NOMO-1 (cell line): ENCODE data around the gene PPP1R26.
A peak's percentile ranks its signal among the peaks of the same experiment; 100 is the strongest.
"Not testable (repeated sequence)": the region's sequence is repeated elsewhere in the genome, so short reads cannot be mapped to it uniquely, and the experiment has no call there.

Experiments used
- DNase-seq, 2 experiments: peaks; one replicate each; lab custom pipeline; 2025; ENCODE audit not compliant: unreplicated experiment in 2 of 2; lab: John Stamatoyannopoulos, UW

PPP1R26 gene

DNA sequence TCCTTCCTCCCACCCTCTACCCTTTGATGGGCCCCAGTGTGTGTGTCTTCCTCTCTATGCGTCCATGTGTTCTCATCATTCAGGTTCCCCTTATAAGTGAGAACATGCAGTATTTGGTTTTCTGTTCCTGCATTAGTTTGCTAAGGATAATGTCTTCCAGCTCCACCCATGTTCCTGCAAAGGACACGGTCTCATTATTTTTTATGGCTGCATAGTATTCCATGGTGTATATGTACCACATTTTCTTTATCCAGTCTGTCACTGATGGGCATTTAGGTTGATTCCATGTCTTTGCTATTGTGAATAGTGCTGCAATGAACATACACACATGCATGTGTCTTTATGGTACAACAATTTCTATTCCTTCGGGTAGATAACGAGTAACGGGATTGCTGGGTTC lies 21.1 kb upstream of the PPP1R26 start:
- not testable (repeated sequence) for DNase-seq

DNA sequence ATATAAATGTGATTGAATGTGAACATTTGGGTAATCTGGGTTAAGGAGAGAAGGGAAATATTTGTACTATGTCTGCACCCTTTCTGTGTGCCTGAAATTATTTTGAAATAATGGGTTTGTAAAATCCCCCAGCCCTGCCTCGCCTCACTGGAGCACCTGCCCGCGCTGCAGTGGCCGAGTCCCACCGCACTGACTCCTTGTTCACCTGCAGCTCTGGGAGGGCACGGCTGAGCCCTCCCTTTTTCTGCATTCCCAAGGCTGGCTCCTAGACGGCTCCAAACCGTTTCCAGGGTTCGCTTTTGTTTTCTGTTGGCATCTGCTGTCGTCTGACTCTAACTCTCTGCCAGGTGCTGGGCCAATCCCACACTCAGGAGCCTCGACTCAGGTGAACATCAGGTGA lies 17.6 kb upstream of the PPP1R26 start:
- DNase-seq, result no peak

DNA sequence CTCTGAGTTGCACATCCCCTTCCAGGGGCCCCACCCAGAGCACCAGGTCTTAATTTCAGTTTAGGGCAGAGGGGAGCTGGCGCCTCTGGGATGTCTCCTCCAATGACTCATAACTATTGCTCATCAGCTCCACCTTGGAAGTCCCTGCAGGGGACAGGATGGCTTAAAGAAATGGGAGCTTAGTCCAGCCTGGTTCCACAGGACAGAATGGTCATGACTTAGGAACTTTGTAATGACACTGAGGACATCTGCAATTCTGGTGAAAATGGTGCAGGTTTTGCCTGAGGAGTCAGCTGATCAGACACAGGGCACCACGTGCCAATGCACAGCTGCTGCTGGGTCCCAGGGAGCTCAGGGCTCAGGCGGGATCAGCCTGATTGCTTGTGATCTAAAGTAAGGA lies 16.4 kb upstream of the PPP1R26 start:
- no peak for DNase-seq

DNA sequence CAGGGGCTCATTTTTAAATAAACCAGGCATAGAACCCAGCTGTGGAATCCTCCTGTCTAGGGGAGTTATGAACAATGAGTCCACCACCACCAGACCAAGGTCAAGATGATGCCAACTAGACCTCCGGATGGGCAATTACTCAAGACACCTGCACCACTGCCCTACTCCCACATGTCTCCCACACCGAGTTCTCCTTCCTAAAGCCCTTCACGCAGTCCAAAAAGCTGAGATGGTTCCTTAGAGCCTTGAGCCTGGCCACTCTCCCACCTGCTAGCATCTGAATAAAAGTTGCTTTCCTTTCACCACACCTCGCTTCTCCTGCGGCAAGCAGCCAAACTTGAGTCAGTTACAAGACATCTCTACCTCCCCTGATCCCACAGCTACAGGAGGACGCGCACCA lies 15.4 kb upstream of the PPP1R26 start:
- DNase-seq, result no peak

DNA sequence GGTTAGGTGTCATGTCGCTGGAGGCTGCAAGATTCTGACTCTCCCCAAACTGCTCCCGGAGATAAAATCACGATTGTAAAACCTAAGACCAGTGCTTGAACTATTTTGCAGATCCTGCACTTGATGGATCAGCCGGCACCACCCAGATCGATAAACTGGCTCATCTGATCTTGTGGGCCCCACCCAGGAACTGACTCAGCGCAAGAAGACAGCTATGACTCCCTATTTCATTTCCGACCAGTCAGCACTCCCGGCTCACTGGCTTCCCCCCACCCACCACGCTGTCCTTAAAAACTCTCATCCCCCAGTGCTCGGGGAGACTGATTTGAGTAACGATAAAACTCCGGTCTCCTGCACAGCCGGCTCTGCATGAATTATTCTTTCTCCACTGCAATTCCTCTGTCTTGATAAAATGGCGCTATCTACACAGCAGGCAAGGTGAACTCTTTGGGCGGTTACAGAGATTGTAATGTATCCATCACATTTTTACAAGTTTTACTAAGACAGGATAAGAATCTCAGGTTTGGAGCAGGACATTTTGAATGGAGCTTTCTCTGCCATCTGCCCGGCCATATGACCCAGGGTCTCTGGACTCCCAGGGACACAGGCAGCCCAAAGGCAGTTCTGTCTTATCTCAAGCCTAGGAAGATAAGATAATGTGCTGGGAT lies 10.6 kb upstream of the PPP1R26 start:
- peak in 1 of 2 experiments; percentile 44 for DNase-seq

DNA sequence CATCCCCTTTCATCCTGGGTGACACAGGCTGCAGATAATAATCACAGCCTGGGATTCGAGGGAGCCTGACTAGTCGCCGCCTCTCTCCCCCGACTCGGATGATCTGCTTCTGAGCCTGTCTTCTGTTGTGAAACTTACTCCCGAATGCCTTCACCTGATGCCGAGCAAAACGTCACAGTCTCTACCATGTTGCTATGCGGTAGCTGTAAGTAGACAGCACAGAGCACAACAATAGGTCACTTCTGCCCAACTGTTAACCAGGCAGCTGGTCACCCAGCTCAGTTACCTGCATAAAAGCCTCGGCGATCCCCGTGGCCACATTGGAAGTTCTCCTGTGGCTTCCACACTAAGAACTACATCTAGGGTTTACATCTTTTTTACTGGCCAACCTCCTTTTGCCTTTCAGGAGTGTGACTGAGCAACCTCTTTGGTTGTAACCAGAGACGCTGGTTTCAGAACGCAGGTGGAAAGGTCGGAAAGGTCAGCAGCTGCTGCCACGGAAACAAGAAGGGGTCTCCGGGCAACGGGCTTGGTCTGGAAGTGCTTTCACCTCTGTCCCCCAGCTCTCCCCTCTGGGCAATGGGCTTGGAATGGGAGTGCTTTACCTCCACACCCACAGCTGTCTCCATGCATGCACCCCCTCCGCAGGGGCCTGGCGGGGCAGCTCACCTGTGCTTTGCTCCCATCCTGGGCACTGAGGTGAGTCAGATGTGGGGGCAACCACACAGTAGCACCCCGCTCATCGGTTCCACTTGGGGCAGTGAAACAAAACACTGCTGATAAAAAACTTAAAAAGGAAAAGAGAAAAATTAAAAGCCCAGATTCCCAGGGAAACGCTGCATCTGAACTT lies 7.6 kb upstream of the PPP1R26 start:
- no peak for DNase-seq

DNA sequence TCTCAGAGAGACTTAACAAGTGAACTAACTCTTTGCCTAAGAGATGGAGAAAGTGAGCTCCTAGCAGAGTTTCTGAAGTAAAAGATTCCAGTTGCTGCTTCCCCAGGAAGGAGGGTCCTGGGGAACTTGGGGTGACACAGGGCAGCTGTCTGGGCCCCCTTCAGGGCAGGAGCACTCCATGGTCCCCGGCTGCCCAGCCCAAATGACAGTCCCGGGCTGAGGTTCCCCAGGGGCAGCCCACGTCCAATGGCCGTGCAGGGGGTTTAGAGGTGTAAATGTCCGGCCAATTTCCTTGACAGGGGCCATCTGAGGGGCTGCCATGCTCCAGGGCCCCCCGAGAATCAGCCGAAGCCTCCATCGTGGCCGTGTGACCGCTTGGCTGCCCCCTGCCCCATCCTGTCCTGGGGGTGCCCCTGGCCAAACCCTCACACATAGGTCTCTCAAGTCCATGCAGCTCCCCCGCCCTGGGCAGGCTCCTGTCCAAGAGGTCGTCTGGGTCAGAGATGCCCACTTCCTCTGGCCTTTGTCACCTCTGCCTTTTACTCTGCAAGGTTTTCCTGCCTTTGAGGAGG lies 5.5 kb upstream of the PPP1R26 start:
- DNase-seq, result no peak

DNA sequence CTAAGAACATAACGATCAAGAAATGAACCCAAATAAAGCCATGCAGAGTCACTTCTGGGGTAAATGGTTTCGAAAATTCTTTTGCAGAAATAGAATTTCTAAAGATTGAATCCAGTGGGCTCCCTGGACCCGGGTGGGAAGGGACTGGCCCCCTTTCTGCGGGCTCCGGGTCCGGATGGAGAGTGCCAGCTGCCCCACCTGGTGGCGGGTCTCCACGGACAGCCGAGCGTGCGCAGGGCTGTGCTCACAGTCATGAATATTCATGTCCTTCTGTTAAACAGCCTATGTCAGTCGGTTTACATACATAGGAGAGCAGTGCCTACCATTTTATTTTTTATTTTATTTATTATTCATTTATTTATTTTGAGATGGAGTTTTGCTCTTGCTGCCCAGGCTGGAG lies 4.7 kb upstream of the PPP1R26 start:
- peak in 1 of 2 experiments; percentile 14 for DNase-seq

DNA sequence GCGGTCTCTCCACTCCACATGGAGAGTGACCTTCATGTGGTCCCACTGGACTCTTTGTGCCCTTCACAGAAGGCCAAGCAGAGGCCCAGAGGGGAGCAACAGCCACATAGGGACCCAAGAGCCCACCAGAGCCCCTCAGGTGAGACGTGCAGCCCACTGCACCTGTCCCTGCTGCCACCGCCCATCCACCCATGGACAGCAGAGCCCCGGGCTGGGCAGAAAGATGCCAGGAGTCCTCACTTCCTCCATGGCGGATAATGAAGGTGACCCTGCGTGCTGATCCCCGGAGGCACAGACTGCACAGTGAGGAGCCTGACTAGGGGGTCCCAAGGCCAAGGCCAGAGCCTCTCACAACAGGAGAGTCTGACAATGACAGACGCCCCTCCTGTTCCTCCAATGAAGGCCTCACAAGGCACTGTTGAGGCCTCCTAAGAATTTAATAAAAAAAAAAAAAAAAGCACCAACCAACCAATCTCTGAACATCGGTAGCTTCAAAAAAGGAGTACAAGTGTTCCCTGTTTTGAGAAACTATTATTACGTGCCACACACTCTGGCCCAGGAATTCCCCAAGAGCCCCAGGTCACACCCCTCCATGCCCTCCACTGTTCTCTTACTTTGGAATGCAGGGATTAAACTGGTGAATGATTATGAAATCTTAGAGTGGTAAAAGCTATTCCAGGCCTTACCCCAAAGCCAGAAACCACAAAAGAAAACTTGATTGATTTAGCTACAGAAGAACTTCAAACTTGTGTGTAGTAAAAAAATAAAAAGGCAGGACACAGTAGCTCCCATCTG lies 2.8 kb upstream of the PPP1R26 start:
- DNase-seq, result no peak

DNA sequence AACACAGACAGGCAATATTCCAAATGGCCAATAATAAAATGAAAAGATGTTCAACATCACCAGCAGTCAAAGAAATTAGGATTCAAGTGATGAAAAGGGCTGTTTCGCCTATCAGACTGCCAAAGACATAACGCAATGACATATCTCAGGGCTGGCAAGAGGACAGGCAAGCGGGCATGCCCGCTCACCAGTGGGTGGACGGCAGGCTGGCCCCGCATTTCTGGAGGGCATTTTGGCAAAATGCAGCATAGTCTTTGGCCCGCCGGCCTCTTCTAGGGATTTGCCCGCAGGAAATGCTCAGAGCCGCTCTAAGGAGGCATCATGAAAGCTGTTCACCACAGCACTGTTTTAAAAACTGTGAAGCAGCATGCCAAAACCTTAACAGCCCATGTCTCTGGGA lies 1.4 kb upstream of the PPP1R26 start:
- no peak for DNase-seq

DNA sequence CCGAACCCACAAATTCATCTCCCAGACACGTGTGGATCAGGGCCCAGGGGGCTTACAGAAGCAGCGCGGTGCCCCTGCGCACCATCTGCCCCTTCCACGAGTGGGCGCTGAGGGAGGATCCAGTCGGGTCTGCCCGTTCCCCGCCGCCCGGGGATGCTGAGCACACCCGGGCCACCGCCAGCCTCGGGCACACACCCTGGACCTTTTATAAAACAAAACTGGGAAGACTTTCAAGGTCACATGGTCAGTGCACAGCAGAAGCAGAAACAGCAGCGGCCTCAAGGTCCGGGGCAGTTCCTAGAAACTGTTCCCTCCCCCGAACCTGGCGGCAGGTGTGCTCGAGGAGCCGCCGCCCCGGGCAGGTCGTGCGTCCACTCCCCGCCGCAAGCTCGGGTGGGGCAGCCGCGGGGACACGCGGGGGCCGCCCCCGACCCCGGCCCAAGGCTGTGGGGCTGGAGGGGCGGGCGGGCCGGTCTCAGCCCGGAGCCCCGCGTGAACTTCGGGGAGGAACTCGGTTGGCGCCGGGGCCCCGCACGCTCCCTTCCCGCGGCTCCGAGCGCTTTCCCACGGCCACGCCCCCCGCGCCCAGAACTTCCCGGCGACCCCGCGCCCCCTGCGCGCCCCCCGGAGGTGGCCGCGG lies 633 bp upstream of the PPP1R26 start:
- DNase-seq, result peak; percentile 59

DNA sequence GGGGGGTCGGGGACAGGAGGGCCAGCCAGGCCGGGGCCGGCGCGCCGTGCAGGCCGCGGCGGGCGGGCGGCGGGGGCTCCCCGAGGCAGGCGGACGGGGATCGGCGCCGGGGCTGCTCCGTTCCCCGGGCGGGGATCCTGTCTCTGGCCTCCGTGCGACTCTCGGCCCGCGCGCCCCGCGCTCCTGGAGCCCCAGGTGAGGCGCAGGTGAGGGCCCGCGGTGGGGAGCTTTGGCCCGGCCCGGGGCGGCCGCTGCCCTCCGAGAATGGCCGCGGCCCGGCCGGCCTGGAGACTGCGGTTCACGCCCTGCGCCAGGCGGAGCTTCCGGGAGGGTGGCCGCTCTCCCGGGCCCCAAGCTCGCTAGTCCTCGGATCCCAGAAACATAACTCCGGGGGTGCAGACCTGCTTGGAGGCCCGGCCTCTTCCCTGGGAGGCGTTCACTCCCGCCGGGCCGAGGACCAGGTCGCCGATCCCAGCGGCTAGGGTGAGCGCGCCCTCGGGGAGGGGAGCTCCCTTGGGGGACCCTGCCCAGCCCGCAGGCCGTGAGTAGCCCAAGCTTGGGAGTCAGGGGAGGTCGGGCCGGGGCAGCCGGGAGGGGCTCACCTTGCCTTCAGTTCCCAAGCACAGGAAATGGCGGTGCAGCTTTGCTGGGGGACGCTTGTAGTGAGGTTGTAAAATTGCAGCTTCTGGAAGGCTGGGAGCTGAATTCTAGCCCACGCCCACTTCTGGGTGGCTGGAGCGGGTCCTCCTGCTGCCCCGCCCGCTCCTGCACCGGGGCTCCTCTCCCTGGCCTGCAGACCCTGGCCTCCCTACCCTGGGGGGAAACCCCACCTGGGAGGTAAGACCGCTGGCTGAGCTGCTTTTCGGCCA lies 723 bp downstream of the PPP1R26 start:
- peak; percentile 19 to 50 for DNase-seq

DNA sequence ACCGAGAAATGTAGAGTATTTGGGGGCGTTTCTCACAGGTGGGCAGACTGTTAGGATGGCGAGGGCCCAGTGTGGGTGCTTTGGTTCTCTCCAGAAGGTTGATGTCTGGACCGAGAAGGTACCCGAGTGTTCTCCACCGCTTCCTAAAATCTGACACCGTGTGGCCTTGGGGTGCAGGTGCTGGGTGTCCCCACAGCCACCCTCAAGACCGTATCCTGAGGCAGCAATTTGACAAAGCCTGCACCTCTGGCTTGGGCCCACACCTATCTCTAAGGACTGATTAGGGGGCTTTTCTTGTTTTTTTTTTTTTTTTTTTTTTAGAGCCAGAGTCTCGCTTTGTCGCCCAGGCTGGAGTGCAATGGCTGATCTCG lies 1.3 kb downstream of the PPP1R26 start:
- no peak for DNase-seq

DNA sequence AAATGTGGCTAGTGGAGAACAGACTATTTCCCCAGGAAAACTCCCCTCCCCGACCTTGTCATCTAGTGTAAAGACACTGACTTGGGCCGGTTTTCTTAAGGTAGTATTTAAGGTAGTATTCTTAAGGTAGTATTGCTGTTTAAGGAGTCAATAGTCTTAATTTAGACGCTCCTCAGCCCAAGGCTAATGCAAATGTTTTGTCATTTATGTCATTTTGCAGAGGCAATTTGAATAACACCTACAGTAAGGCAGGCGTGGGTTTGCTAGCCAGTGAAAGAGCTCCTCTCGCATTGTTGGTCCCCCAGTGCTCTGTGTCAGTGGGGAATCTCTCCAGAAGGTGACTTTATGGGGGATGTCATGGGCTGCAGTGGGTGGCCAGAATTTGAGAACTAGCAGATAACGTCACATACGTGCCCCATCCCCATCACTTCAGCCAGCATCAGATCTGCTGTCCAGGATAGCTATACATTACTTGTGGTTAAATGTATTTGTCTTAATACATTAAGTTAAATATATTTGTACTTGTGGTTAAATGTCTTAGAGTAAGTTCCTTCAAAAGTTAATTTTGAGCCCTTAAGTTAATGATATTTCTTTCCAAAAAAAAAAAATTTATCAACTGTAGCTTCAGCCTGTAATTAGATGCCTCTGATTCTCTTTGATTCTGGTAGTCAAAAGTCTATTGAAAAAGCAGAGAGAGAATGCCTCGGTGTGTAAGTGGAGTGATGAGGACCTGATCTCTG lies 2.6 kb downstream of the PPP1R26 start:
- DNase-seq, result no peak

DNA sequence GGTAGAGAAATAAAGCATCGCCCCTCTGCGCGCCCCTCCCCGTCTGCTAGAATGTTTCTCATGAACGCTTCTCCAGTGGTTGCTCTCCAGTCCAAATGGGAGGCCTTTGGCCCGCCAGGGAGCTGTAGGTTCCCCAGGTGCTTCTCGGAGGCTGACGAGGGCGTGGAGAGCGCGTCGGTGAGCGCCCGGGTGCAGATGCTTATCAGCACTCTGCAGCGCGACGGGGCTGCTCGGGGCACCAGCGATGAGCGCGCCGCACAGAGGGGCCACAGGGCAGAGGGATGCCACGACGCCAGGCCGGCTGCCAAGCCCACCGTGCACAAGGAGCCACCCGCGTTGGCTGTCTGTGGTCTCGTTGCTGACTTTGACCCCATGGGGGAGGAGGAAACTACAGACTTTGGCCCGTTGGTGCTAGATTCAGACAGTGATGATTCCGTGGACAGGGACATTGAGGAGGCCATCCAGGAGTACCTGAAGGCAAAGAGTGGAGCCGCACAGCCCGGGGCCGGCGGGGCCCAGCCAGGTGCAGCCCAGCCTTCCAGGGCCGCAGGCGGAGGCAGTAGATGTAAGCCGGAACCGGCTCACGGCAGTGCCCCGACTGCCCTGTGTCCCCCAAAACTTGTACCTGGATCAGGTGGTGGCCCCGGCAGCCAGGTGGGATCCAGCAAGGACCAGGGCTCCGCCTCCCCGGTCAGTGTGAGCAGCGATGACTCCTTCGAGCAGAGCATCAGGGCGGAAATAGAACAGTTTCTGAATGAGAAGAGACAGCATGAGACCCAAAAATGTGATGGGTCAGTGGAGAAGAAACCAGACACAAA lies 5.1 kb downstream of the PPP1R26 start:
- no peak for DNase-seq

DNA sequence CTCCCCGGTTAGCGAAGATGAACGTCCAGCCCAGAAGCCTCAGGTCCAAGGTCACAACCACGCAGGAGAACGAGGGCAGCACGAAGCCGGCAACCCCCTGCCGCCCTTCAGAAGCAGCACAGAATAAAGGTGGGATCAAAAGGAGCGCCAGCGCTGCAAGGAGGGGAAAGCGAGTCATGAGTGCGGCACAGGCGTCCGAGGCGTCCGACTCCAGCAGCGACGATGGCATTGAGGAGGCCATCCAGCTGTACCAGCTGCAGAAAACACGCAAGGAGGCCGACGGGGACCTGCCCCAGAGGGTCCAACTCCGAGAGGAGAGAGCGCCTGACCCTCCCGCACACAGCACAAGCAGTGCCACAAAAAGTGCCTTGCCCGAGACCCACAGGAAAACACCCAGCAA lies 5.8 kb downstream of the PPP1R26 start:
- no peak for DNase-seq

DNA sequence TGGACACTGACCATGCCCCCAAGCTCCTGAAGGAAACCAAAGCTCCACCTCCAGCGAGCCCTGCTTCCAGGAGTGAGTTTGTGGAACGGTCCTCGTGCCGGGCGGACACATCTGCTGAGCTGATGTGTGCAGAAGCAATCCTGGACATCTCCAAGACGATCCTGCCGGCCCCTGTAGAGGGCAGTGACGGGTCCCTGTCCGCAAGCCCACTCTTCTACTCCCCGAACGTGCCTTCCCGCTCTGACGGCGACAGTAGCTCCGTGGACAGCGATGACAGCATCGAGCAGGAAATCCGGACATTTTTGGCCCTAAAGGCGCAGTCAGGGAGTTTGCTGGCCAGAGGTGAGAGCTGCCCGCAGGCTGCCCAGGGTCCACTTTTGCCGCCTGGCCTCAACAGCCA lies 6.2 kb downstream of the PPP1R26 start:
- DNase-seq, result no peak
